IPS-15b (cell line): ENCODE measurements around the gene RFX2.

Experiments
- H3K27me3 ChIP-seq: one replicate; pipeline ENCODE4 v1.6.1; 2013; ENCODE audit warnings: low read length; ENCODE audit not compliant: control insufficient read depth, insufficient read depth
- H3K36me3 ChIP-seq: one replicate; pipeline ENCODE4 v1.6.1; 2013; ENCODE audit warnings: low read length; ENCODE audit not compliant: control insufficient read depth, insufficient read depth
- H3K4me1 ChIP-seq: one replicate; pipeline ENCODE4 v1.6.1; 2013; ENCODE audit warnings: mild to moderate bottlenecking, low read length; ENCODE audit not compliant: control insufficient read depth, insufficient read depth
- H3K4me3 ChIP-seq: one replicate; pipeline ENCODE4 v1.5.1; 2013; ENCODE audit warnings: low read depth, low read length
- H3K9ac ChIP-seq: one replicate; pipeline ENCODE4 v1.6.1; 2013; ENCODE audit warnings: low read depth, mild to moderate bottlenecking, low read length
- H3K9me3 ChIP-seq: one replicate; pipeline ENCODE4 v1.6.1; 2013; ENCODE audit warnings: mild to moderate bottlenecking, low read length; ENCODE audit not compliant: control insufficient read depth, insufficient read depth

RFX2 gene

DNA sequence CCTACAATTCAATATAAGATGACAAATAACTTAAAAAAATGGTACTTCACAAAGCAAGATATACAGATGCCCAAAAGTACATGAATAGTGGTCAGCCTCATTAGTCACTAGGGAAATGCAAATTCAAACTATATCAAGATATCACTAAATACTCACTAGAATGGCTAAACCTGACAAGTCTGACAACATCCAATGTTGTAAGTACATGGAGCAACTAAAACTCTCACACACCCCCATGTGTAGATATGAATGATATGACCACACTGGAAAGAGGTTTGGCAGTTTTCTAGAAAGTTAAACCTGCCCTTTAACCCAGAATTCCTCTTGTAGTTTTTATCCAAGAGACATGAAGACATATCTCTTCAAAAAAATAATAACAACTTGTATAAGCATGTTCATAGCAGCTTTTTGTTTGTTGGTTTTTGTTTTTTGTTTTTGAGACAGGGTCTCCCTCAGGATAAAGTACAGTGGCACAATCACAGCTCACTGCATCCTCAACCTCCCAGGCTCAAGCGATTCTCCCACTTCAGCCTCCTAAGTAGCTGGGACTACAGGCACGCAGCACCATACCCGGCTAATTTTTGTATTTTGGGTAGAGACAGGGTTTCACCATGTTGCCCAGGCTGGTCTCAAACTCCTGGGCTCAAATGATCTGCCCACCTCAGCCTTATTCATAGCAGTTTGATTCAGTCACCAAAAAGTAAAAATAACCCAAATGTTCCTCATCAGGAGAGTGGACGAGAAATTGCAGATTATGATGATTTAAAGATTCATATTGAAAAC is 55.1 kb downstream of the RFX2 start:
- Histone ChIP-seq H3K27me3 (no peaks in the 10 kb centered on the region), H3K9ac (no peak overlapping the region), H3K36me3 (no peaks in the 10 kb centered on the region), H3K9me3 (no peaks in the 10 kb centered on the region), H3K4me3 (no peak overlapping the region), H3K4me1 (no peaks in the 10 kb centered on the region)

DNA sequence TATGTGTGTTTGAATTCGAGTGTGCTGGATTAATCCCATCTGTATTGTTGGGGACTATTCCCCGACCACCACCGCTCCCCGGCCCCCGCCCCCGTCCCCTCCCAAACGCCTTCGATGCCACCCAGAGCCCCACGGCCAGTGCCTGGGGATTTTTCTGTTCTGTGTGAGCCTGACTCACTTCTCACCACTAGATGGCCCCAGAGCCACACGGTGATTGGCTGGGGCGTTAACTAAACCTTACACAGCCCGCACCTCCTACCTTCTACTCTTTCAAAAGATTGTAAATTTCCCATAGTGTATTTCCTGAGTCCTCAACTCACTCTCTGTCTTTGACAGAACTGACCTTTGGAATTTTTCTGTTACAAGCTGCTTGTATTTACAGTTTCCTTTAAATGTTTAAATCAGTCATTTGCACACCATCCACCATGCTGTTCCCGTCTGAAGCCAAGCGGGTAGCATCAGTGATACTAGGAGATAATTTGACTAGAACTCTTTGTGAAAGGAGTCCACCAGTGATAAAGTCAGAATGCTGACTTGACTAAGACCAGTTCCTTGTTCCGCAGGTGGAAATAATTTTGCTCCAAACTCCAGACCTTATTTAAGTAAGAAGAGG is 61.4 kb downstream of the RFX2 start:
- no peaks in the 10 kb centered on the region for H3K27me3 ChIP-seq
- H3K36me3 ChIP-seq = no peaks in the 10 kb centered on the region
- H3K4me1 ChIP-seq = peaks cover 2% of the 10 kb centered on the region
- H3K9ac ChIP-seq = no peak overlapping the region
- no peak overlapping the region for H3K4me3 ChIP-seq
- no peaks in the 10 kb centered on the region for H3K9me3 ChIP-seq

DNA sequence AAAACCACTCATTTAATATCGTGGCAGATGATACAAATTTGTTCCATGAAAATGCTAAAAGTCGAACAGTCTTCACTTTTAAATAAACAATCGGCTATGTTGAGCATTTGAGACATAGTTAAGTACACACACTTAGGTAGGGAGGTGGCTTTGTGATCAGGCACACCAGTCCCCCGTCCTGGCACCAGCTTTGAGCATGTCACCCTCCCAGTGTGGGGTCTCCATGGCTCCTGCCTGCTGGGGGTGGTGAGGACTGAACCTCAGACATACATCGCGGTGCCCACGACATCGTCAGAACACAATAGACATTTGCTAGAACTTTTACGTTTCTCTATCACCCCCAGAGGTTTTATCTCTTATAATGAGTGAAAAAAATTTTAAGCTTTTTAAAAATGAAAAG is 62.0 kb downstream of the RFX2 start:
- Histone ChIP-seq H3K9me3 (no peaks in the 10 kb centered on the region), H3K4me1 (peaks cover 2% of the 10 kb centered on the region), H3K36me3 (no peaks in the 10 kb centered on the region), H3K9ac (no peak overlapping the region), H3K27me3 (no peaks in the 10 kb centered on the region), H3K4me3 (no peak overlapping the region)

DNA sequence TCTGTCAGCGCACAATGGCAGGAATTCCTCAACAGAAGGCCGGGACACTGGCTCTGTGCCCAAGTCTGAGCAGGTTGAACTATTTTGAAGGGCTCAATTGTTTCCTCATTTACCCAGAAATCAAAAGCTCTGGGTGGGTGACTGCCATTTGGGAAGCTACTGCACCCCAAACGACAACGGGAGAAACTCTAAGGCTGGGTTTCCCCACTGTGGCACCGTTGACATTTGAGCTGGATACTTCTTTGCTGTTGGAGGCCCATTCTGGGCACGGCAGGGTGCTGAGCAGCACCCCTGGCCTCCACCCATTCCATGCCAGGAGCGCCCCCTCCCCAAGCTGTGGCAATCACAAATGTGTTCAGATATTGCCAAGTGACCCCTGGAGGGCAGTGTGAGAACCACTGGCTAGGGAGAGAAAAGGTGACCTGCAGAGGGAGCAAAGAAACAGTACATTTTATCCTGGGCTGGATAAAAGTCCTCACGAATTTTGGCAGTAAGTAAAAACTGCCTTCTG is 62.5 kb downstream of the RFX2 start:
- peaks cover 2% of the 10 kb centered on the region for H3K4me1 ChIP-seq
- H3K27me3 ChIP-seq = no peaks in the 10 kb centered on the region
- no peak overlapping the region for H3K4me3 ChIP-seq
- no peak overlapping the region for H3K9ac ChIP-seq
- H3K9me3 ChIP-seq = no peaks in the 10 kb centered on the region
- H3K36me3 ChIP-seq = no peaks in the 10 kb centered on the region

DNA sequence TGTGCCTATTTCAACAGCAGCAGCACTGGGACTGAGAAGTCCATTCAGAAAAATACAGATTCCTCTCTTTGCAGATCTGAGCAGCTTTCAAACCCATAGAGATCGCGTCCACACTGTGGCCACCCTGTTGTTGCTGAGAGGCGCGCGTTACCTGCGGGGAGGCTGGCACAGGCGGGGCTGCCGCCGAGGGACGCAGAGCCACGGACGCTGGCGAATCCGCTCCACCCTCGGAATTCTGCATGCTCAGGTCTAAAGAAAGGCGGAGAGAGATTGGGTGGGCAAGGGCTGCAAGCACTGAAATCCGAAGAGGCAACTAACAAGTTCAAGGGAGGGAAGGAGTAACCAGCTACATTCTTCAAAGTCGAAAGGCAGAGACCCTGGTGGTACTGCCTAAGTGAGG is 63.0 kb downstream of the RFX2 start:
- H3K9me3 ChIP-seq = no peaks in the 10 kb centered on the region
- peaks cover 2% of the 10 kb centered on the region for H3K4me1 ChIP-seq
- H3K9ac ChIP-seq = no peak overlapping the region
- H3K27me3 ChIP-seq = no peaks in the 10 kb centered on the region
- H3K36me3 ChIP-seq = no peaks in the 10 kb centered on the region
- H3K4me3 ChIP-seq = no peak overlapping the region

DNA sequence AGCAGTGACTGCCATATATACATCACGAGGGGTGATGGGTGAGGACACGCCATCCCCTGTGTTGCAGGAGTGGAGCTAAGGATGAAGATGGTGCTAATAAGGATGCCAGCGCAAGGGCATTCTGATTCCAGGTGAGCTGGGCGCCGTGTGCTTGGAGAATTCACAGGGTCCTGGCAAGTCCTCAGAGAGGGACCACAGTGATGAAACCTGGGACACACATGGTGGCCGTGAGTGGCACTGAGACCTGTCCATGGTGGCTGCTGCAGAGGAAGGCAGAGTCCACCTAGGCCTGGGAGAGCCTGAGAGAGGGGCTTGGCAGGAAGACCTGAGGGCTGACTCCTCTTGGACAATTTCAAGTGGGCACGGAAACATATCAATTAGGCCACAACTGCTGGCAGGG is 65.2 kb downstream of the RFX2 start:
- Histone ChIP-seq H3K36me3 (no peaks in the 10 kb centered on the region), H3K27me3 (no peaks in the 10 kb centered on the region), H3K9ac (no peak overlapping the region), H3K4me1 (peaks cover 2% of the 10 kb centered on the region), H3K4me3 (no peak overlapping the region), H3K9me3 (no peaks in the 10 kb centered on the region)

DNA sequence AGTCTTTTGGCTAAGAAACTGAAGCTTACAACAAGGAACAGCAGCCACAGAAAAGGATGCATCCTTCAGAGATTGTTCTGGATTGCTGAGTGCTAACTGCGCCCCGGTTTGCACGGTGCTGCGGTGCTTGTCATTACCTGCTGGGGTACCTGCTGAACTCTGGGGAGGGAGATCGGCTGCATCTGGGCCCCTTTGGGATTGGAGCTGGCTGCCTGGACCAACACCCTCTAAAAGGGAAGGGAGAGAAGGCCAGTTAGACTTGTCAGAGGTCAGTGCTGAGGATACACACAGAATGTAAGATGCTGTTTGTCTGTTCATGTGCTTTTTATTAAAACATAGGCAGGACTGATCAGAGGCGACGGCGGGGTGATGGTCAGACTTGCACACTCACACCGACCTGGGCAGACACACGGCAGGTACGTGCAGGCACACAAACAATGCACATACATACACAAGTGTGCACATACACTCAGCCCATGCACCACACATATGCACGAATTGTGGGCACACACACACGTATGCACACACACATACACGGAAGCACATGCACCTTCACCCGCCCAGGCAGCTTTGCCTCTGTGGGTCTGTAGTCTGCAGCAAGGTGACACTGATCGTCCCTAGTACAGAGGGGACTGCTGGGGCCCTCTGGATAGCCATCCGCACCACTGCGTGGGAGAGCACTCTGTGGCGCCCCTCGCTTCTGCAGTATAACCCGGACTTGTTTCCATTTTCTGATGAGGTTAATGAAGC is 66.1 kb downstream of the RFX2 start:
- peaks cover 2% of the 10 kb centered on the region for H3K4me1 ChIP-seq
- H3K27me3 ChIP-seq = no peaks in the 10 kb centered on the region
- H3K4me3 ChIP-seq = no peak overlapping the region
- no peak overlapping the region for H3K9ac ChIP-seq
- no peaks in the 10 kb centered on the region for H3K36me3 ChIP-seq
- no peaks in the 10 kb centered on the region for H3K9me3 ChIP-seq

DNA sequence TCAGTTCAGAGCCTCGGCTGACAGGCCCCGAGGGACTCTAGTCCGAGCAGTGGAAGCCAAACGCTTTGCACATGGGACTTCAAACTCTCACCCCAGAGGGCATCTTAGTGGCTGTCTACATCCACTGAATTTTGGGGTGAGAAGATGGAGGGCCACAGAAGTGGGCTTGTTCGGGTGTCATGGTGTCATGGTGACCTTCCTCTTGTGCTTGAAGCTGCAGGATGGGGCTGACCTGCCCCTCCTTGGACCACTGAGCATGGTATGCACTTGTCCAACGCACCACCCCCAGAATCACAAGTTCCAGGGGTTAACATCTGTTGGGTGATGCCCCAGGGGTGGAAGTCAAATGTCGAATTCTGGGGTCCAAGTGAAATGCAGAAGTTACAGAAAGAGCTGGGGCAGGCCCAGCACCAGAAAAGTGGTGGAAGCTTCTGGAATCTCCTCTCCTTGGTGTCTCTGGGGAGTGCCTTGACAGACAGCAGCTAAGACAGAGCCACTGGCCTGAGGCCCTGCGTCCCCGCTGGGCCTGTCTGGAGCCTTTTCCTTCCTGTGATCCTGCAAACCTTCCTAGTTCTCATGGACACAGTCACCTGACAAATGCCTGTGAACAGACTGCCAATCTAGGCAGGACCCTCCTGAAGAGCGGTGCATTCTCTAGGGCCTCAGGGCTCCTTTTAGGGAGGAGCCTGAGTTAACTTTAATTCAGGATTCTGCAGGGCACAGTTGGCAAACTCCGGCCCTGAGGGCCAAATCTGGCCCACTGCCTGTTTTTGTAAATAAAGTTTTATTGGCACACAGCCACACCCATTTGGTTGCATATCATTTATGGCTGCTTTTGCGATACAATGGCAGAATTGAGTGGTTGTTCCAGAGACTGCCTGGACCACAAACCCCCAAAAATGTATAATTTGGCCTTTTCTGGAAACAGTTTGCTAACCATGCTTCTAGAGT is 67.2 kb downstream of the RFX2 start:
- Histone ChIP-seq H3K9ac (no peak overlapping the region), H3K4me3 (no peak overlapping the region), H3K4me1 (no peaks in the 10 kb centered on the region), H3K27me3 (no peaks in the 10 kb centered on the region), H3K9me3 (no peaks in the 10 kb centered on the region), H3K36me3 (no peaks in the 10 kb centered on the region)

DNA sequence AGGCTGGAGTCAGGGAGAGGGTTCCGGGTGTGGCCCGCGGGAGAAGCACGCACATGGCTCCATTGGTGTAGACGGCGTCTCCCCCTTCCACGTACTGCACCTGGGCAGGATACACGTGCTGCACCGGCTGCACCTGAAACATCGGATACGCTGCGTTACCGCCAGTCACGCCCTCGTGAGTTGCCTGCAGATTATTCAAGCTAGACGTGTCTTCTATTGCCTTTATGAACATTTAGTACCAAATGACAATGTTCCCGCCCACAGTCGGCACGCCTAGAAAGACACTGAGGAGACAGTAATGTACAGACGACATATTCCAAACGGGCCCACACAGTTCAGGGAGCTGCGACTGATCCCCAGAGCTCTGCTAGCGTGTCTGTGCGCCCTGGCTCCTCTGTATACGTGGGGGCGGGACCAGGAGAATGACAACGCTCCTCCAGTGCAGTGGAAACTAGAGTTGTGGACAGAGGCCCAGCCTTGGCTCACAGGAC is 68.3 kb downstream of the RFX2 start:
- H3K36me3 ChIP-seq = no peaks in the 10 kb centered on the region
- H3K4me1 ChIP-seq = no peaks in the 10 kb centered on the region
- no peaks in the 10 kb centered on the region for H3K9me3 ChIP-seq
- no peak overlapping the region for H3K9ac ChIP-seq
- no peak overlapping the region for H3K4me3 ChIP-seq
- no peaks in the 10 kb centered on the region for H3K27me3 ChIP-seq

DNA sequence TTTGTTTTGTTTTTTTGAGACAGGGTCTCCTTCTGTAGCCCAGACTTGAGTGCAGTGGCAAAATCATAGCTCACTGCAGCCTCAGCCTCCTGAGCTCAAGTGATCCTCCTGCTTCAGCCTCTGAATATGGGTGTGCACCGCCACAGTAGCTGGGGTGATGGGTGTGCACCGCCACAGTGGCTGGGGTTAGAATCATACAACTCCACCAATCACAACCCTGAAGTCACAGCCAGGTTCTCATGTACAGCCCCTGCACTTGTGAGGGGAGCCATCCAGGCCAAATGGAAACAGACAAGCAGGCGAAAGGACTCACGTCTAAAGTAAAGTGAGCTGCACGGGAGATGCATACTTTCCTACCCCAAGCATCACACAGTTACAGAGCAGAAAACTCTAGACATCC is 69.2 kb downstream of the RFX2 start:
- Histone ChIP-seq H3K27me3 (no peaks in the 10 kb centered on the region), H3K9me3 (no peaks in the 10 kb centered on the region), H3K4me1 (no peaks in the 10 kb centered on the region)

More for the DNA sequence above, 69.2 kb downstream of the RFX2 start:
- Histone ChIP-seq H3K36me3 (no peaks in the 10 kb centered on the region), H3K9ac (no peak overlapping the region), H3K4me3 (no peak overlapping the region)
